GM12874 (cell line): ENCODE measurements around the gene CANX.

Experiments
- CTCF ChIP-seq: IDR thresholded peaks from 2 replicates; pipeline ENCODE4 v1.5.1; 2011; ENCODE audit warnings: low read depth, mild to moderate bottlenecking, control low read depth, low read length, moderate library complexity; ENCODE audit not compliant: insufficient read depth

The CANX gene

GRCh38 chr5:179731791-179732411, 33.1 kb downstream of the CANX start:
- TF ChIP-seq CTCF, result no peak

DNA sequence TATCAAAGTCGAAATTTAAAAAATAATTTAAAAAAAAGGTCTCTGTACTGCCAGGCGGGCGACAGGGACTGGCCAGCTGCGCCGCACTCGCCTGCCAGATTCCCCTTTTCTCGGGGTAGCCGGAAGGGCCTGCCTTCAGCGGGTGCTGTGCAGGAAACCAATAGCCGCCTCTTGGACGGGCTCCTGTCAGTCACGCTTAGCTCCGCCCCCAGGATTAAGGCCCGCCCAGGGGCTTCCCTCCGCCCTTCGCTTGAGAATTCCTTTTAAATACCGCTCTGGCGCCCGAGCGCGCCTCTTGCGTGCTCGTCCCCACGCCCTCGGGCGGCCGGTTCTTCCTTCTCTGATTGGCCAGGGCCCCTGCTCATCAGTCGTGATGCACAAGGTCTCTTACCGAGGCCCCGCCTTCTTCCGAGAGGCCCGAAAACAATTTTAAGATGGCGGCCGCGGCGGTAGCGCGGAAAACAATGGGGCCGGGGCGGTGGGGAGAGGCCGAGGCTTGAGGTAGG, 33.7 kb downstream of the CANX start, which contains the start of gene MAML1:
Gene MAML1 (plus strand): TSS at position 411 of the 506 bp plus-strand sequence. CDS start 291 bp downstream, outside the sequence.
- TF ChIP-seq CTCF, result no peak

- no peak for TF ChIP-seq CTCF
Measured at GRCh38 chr5:179732918-179733771, 34.4 kb downstream of the CANX start.

DNA sequence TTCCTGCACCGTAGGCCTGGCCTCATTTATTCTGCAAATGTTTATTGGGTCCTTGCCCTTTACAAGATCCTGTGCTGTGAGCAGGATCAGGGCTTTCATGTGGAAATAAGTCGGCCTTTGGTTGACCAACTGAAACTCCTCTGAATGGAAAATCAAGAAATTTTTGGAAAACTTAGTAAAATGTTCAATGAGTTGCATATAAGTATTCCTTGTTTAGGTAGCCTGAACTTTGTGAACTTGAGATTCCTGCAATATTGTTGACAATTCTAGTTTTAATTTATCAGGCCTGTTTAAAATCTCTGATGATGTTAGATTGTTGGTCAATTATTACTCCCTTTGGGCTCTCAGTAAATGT, 35.0 kb downstream of the CANX start:
- no peak for TF ChIP-seq CTCF

GRCh38 chr5:179734536-179735164, 35.9 kb downstream of the CANX start:
- no peak for TF ChIP-seq CTCF

DNA sequence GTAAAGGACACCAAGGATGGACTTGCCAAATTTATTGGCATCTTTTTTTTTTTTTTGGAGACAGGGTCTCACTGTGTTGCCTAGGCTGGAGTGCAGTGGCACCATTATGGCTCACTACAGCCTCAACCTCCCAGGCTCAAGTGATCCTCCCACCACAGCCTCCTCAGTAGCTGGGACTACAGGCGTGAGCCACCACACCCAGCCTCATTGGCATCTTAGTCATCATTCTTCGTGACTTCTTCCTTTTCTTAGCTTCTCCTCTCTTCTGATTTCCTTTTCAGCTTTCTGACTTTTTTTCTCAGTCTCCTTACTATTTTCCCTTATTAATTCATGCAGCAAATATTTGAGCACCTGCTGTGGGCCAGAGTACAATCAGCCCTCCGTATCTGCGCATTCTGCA, 40.0 kb downstream of the CANX start:
- TF ChIP-seq CTCF, result no peak

DNA sequence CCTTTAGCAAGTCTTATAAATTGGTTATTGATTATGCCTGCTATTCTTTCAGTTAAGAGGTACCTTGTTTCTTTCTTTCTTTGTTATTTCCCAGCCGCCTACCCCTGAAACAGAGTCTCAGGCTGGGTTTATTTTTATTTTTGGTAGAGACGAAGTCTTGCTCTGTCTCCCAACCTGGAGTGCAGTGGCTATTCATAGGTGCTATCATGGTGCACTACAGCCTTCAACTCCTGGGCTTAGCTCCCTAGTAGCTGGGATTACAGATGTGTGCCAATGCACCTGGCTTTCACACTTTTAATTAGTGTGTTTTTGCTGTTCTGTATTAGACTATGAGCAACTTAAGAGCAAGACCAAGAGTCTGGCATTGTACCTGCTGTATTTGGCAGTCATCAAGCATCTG, 48.1 kb downstream of the CANX start:
- TF ChIP-seq CTCF, result no peak
